Tibial artery (tissue), 4 donors: Measurements from ENCODE around the gene CCDC197.

Experiments
- DNase-seq, 2 donors: peaks; one replicate each; pipeline ENCODE4 v3.0.0-alpha.2; 2019
- H3K27ac ChIP-seq, 2 donors: fragments of 200-600 bp; sonication (generic) in 1 of 2; 1 replicate in 1 of 2; 2 replicates in 1 of 2; pipeline ENCODE4 v1.5.1; 2018 to 2019; ENCODE audit warnings: mild to moderate bottlenecking in 1 of 2
- H3K27me3 ChIP-seq, 2 donors: fragments of 200-600 bp; sonication (generic) in 1 of 2; one replicate each; pipeline versions ENCODE4 v1.5.1 to v1.6.0; 2016 to 2019
- H3K36me3 ChIP-seq, 3 donors: fragments of 200-600 bp; sonication (generic) in 2 of 3; one replicate each; pipeline ENCODE4 v1.5.1; 2016 to 2019; ENCODE audit warnings: mild to moderate bottlenecking in 2 of 3
- H3K4me1 ChIP-seq, 4 donors: fragments of 200-600 bp; sonication (generic) in 2 of 4; 1 replicate in 3 of 4; 2 replicates in 1 of 4; pipeline ENCODE4 v1.5.1; 2016 to 2019
- H3K4me3 ChIP-seq, 2 donors: fragments of 200-600 bp; sonication (generic) in 1 of 2; 1 replicate in 1 of 2; 2 replicates in 1 of 2; pipeline ENCODE4 v1.5.1; 2018 to 2019; ENCODE audit warnings: mild to moderate bottlenecking in 2 of 2
- H3K9me3 ChIP-seq, 3 donors: fragments of 200-600 bp; sonication (generic) in 1 of 3; one replicate each; pipeline ENCODE4 v1.5.1; 2016 to 2019
- intact Hi-C: fragments of 100-400 bp; cut with DNase I; formaldehyde crosslinking; loops from one replicate; pipeline ENCODE4 v1.15.0; 2023; ENCODE audit warnings: low total_unique reads
- TF ChIP-seq, protein P1 (sequence below), 2 experiments: fragments of 200-600 bp in 1 of 2; fragments of 450-650 bp in 1 of 2; IDR thresholded peaks; one replicate each; pipeline ENCODE4 v1.5.1; 2017 to 2019; ENCODE audit warnings: antibody characterized with exemption in 2 of 2, mild to moderate bottlenecking in 1 of 2, moderate library complexity in 1 of 2

The CCDC197 gene

DNA sequence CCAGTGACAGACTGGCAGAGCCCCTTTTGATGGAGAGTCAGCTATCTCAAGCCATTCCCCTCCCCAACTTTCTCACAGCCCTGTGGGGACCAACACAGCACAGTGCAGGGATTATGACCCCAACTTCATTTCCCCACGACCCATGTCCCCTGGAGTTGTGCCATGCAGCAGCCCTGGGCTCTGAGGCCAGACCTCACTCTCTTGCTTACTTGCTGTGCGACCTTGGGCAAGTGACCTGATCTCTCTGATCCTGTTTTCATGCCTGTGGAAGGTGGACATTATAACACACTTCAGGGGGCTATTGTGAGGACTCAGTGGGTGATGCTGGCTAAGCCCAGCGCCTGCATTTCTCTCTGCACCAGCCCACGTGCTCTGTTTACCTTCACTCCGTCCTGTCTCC lies 43.1 kb downstream of the CCDC197 start:
- peaks cover 0 to 21% (median 16%) of the 10 kb centered on the region in 3 donors for H3K36me3 ChIP-seq
- H3K4me3 ChIP-seq: no peak overlapping the region
- peaks cover 0 to 14% (median 6%) of the 10 kb centered on the region in 4 donors for H3K4me1 ChIP-seq
- no peak for DNase-seq
- TF ChIP-seq, protein P1, sequence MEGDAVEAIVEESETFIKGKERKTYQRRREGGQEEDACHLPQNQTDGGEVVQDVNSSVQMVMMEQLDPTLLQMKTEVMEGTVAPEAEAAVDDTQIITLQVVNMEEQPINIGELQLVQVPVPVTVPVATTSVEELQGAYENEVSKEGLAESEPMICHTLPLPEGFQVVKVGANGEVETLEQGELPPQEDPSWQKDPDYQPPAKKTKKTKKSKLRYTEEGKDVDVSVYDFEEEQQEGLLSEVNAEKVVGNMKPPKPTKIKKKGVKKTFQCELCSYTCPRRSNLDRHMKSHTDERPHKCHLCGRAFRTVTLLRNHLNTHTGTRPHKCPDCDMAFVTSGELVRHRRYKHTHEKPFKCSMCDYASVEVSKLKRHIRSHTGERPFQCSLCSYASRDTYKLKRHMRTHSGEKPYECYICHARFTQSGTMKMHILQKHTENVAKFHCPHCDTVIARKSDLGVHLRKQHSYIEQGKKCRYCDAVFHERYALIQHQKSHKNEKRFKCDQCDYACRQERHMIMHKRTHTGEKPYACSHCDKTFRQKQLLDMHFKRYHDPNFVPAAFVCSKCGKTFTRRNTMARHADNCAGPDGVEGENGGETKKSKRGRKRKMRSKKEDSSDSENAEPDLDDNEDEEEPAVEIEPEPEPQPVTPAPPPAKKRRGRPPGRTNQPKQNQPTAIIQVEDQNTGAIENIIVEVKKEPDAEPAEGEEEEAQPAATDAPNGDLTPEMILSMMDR (IDR thresholded peaks at IDR 0.05): no peak
- no peaks in the 10 kb centered on the region for H3K27me3 ChIP-seq
- H3K27ac ChIP-seq: no peak overlapping the region
- H3K9me3 ChIP-seq: no peaks in the 10 kb centered on the region
- intact Hi-C loops: no loop called here

GRCh38 chr14:94040796-94041195 lies 43.7 kb downstream of the CCDC197 start:
- peaks cover 0 to 14% (median 6%) of the 10 kb centered on the region in 4 donors for H3K4me1 ChIP-seq
- peaks cover 0 to 27% (median 21%) of the 10 kb centered on the region in 3 donors for H3K36me3 ChIP-seq
- H3K27ac ChIP-seq: no peak overlapping the region
- TF ChIP-seq, protein P1 (IDR thresholded peaks at IDR 0.05): no peak
- DNase-seq: no peak
- H3K27me3 ChIP-seq: no peaks in the 10 kb centered on the region
- H3K4me3 ChIP-seq: no peak overlapping the region
- no peaks in the 10 kb centered on the region for H3K9me3 ChIP-seq
- intact Hi-C loops: no loop called here

DNA sequence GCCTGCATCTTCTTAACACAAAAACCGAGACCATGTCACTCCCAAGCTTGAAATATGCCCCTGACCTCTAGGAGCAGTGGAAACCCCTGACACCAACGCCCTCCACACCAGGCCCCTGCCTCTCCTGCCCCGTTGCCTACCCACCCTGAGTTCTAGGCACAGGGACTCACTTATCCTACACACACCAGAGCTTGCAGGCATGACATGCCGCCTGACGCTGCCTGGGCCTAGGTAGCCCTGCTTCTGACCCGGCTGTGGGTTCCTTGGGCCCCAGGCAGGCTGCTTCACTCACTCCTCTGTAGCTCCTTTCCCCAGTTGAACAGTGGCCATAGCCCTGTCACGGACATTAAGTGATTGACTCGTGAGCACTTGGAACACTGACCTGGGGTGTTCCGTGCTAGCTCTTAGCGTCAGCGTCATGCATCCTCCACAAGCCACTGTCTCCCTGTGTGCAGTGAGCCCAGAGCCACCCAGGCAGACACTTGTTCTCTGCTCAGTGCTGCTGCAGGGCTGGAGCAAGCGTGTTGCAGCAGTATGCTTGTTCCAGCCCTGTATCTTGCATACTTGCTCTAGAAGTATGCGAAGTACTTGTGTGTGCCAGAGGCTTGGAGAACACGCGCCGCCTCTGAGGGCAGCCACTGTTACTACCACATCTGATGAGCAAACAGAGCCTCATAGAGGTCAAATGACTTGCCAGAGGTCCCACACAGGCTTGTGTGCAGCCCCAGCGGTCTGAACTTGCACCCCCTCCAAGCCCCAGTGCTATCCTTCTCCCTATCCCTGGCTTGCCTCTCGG lies 44.6 kb downstream of the CCDC197 start:
- Histone ChIP-seq H3K9me3 (no peaks in the 10 kb centered on the region), H3K4me1 (peaks cover 0 to 14% (median 6%) of the 10 kb centered on the region in 4 donors), H3K4me3 (no peak overlapping the region), H3K27me3 (no peaks in the 10 kb centered on the region), H3K36me3 (peaks cover 2 to 36% (median 31%) of the 10 kb centered on the region in 3 donors), H3K27ac (no peak overlapping the region)
- TF ChIP-seq, protein P1 (IDR thresholded peaks at IDR 0.05): no peak
- intact Hi-C loops: no loop called here
- no peak for DNase-seq

GRCh38 chr14:94042433-94043091 lies 45.5 kb downstream of the CCDC197 start:
- TF ChIP-seq, protein P1 (IDR thresholded peaks at IDR 0.05): no peak
- Histone ChIP-seq H3K36me3 (peaks cover 10 to 44% (median 39%) of the 10 kb centered on the region in 3 donors), H3K27me3 (no peaks in the 10 kb centered on the region), H3K9me3 (no peaks in the 10 kb centered on the region), H3K4me1 (peaks cover 0 to 14% (median 6%) of the 10 kb centered on the region in 4 donors), H3K4me3 (no peak overlapping the region), H3K27ac (no peak overlapping the region)
- intact Hi-C loops: no loop called here
- DNase-seq: no peak

DNA sequence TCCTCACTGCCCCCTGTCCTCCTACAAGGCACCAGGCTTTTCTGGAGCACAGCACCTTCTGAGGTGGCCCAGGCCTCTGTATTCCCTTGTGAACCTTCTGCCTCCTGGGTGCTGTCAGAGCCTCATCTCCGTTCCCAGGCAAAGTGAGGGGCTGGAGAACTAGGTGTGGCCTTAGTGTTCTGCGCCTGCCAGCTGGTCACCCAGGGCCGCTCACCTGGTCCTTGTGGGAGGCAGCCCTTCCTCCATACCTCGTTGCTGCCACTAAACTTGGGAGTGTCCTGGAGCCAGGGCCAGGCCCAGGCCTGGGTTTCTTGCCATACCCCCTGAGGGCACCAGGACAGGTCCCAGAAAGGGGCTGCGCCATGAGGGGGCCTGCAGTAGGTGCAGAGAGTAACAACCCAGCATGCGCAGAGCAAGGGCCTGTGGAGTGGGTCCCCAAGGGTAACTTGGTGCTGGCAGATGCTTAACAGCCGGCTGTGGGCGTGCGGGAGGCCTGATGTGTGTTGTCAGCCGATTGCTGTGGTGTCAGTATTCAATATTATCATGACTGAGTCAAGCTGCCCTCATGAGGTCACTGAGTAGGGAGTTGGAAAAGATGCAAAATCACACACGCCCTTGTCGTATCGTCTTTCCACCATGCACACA lies 46.1 kb downstream of the CCDC197 start:
- H3K9me3 ChIP-seq: no peaks in the 10 kb centered on the region
- no peaks in the 10 kb centered on the region for H3K27me3 ChIP-seq
- intact Hi-C loops: no loop called here
- no peak for DNase-seq
- H3K4me1 ChIP-seq: peaks cover 0 to 14% (median 6%) of the 10 kb centered on the region in 4 donors
- no peak overlapping the region for H3K4me3 ChIP-seq
- TF ChIP-seq, protein P1 (IDR thresholded peaks at IDR 0.05): no peak
- H3K27ac ChIP-seq: no peak overlapping the region
- H3K36me3 ChIP-seq: peaks cover 16 to 51% (median 45%) of the 10 kb centered on the region in 3 donors
